BLaER1 treated with 17β-estradiol and CSF1 and Interleukin-3, amounts not matched to agents 10 nM and 100 nM (cell line): Measurements from ENCODE around the gene SORCS2.

Experiments
- H3K27ac ChIP-seq, 11 experiments: shearing (Covaris generic); formaldehyde crosslinking; 2 replicates each; pipeline ENCODE4 v1.8.1; 2022
- H3K27me3 ChIP-seq, 11 experiments: shearing (Covaris generic); formaldehyde crosslinking; 2 replicates each; pipeline ENCODE4 v1.8.1; 2022
- H3K36me3 ChIP-seq, 11 experiments: shearing (Covaris generic); formaldehyde crosslinking; 2 replicates each; pipeline ENCODE4 v1.8.1; 2022
- H3K4me1 ChIP-seq, 10 experiments: shearing (Covaris generic); formaldehyde crosslinking; 2 replicates each; pipeline ENCODE4 v1.8.1; 2022
- H3K4me2 ChIP-seq, 11 experiments: shearing (Covaris generic); formaldehyde crosslinking; 2 replicates each; pipeline ENCODE4 v1.8.1; 2022
- H3K4me3 ChIP-seq, 10 experiments: shearing (Covaris generic); formaldehyde crosslinking; 2 replicates each; pipeline ENCODE4 v1.8.1; 2022
- H3K9ac ChIP-seq, 11 experiments: shearing (Covaris generic); formaldehyde crosslinking; 2 replicates each; pipeline ENCODE4 v1.8.1; 2022
- H3K9me3 ChIP-seq, 11 experiments: shearing (Covaris generic); formaldehyde crosslinking; replicated peaks in 1 of 11; 2 replicates each; pipeline ENCODE4 v1.8.1; 2022
- H4K20me1 ChIP-seq, 11 experiments: shearing (Covaris generic); formaldehyde crosslinking; 2 replicates each; pipeline ENCODE4 v1.8.1; 2022
- Cebpa-rat ChIP-seq, 11 experiments: shearing (Covaris generic); IDR thresholded peaks; 2 replicates each; pipeline ENCODE4 v1.8.1; 2022

The SORCS2 gene

GRCh38 chr4:7629501-7630254 lies 437.3 kb downstream of the SORCS2 start:
- no peaks in the 10 kb centered on the region for H3K27me3 ChIP-seq
- H3K4me1 ChIP-seq, result peaks cover 5 to 43% (median 10%) of the 10 kb centered on the region in 10 experiments
- H3K4me3 ChIP-seq, result no peak overlapping the region
- H3K4me2 ChIP-seq, result peak overlapping the region in 2 of 11 experiments; percentile 60 to 71; a peak in 3 of 22 replicates
- H4K20me1 ChIP-seq, result no peaks in the 10 kb centered on the region; a peak in 1 of 22 replicates
- H3K27ac ChIP-seq, result no peak overlapping the region
- no peak for TF ChIP-seq Cebpa-rat (IDR thresholded peaks at IDR 0.05)
- peaks cover 0 to 11% (median 0%) of the 10 kb centered on the region in 11 experiments; a peak in 6 of 22 replicates for H3K36me3 ChIP-seq
- no peak overlapping the region for H3K9ac ChIP-seq
- peaks cover 20 to 41% (median 29%) of the 10 kb centered on the region in 11 experiments for H3K9me3 ChIP-seq

DNA sequence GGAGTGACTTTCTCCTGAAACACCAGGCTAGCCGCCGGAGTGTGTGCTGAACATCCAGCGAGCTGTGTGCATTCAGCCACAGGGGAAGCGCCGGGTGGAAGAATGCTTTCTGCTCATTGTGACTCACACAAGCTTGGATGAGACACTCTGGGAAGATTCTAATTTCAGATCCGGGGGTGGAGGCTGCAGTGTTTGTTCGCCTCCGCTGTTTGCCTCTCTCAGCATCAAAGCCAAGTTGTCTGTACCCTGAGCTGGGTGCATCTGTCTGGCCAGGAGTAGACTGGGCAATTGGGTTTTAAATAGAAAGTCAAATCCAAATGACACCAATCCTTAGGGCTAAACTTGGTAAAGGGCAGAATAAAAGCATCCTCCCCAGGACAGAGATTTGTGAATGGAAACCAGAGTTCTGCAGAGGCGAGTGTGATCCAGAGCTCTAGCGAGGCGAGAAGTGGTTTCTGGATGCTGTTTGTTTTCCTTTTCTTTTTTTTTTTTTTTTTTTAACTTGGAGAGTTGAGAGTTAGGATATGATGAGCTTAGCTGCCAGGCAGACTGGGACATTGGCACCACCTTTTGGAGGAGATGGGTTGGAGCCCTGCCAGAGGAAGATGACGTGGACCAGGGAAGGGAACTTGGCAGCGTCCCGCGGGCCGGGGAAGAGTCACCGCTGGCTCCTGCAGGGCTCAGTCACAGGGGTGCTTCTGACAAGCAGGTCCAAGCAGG lies 438.4 kb downstream of the SORCS2 start:
- peaks cover 15 to 54% (median 20%) of the 10 kb centered on the region in 10 experiments for H3K4me1 ChIP-seq
- no peaks in the 10 kb centered on the region for H3K27me3 ChIP-seq
- H4K20me1 ChIP-seq, result no peaks in the 10 kb centered on the region; a peak in 1 of 22 replicates
- no peak for TF ChIP-seq Cebpa-rat (IDR thresholded peaks at IDR 0.05)
- no peak overlapping the region for H3K9ac ChIP-seq
- no peak overlapping the region for H3K4me3 ChIP-seq
- no peak overlapping the region for H3K27ac ChIP-seq
- peak overlapping the region in 4 of 11 experiments; percentile 31 to 71 (median 60); a peak in 7 of 22 replicates for H3K4me2 ChIP-seq
- peaks cover 20 to 41% (median 29%) of the 10 kb centered on the region in 11 experiments for H3K9me3 ChIP-seq
- H3K36me3 ChIP-seq, result peaks cover 0 to 11% (median 0%) of the 10 kb centered on the region in 11 experiments; a peak in 6 of 22 replicates

GRCh38 chr4:7631288-7632014 lies 439.1 kb downstream of the SORCS2 start:
- H3K9ac ChIP-seq, result no peak overlapping the region
- no peak overlapping the region for H3K27ac ChIP-seq
- H3K4me1 ChIP-seq, result peaks cover 17 to 61% (median 26%) of the 10 kb centered on the region in 10 experiments
- peaks cover 0 to 11% (median 0%) of the 10 kb centered on the region in 11 experiments; a peak in 6 of 22 replicates for H3K36me3 ChIP-seq
- H4K20me1 ChIP-seq, result no peaks in the 10 kb centered on the region; a peak in 1 of 22 replicates
- no peaks in the 10 kb centered on the region for H3K27me3 ChIP-seq
- H3K9me3 ChIP-seq, result peaks cover 20 to 41% (median 29%) of the 10 kb centered on the region in 11 experiments
- peak overlapping the region in 3 of 11 experiments; percentile 59 to 71 (median 60); a peak in 6 of 22 replicates for H3K4me2 ChIP-seq
- TF ChIP-seq Cebpa-rat (IDR thresholded peaks at IDR 0.05), result no peak
- H3K4me3 ChIP-seq, result no peak overlapping the region

- Histone ChIP-seq H4K20me1 (no peaks in the 10 kb centered on the region; a peak in 1 of 22 replicates), H3K9me3 (peaks cover 20 to 37% (median 26%) of the 10 kb centered on the region in 11 experiments), H3K9ac (no peak overlapping the region), H3K36me3 (peaks cover 0 to 11% (median 0%) of the 10 kb centered on the region in 11 experiments; a peak in 6 of 22 replicates), H3K4me2 (peak overlapping the region in 1 of 11 experiments; percentile 26; a peak in 1 of 22 replicates), H3K27ac (no peak overlapping the region), H3K4me3 (no peak overlapping the region), H3K4me1 (peaks cover 17 to 70% (median 28%) of the 10 kb centered on the region in 10 experiments), H3K27me3 (no peaks in the 10 kb centered on the region)
- TF ChIP-seq Cebpa-rat (IDR thresholded peaks at IDR 0.05), result no peak
Measured at GRCh38 chr4:7632341-7632740, 440.0 kb downstream of the SORCS2 start.

GRCh38 chr4:7632971-7633370 lies 440.6 kb downstream of the SORCS2 start:
- peaks cover 19 to 76% (median 33%) of the 10 kb centered on the region in 10 experiments for H3K4me1 ChIP-seq
- no peaks in the 10 kb centered on the region for H3K27me3 ChIP-seq
- H3K9me3 ChIP-seq, result peaks cover 20 to 31% (median 25%) of the 10 kb centered on the region in 11 experiments
- H4K20me1 ChIP-seq, result no peaks in the 10 kb centered on the region; a peak in 1 of 22 replicates
- peaks cover 0 to 11% (median 0%) of the 10 kb centered on the region in 11 experiments; a peak in 6 of 22 replicates for H3K36me3 ChIP-seq
- no peak for TF ChIP-seq Cebpa-rat (IDR thresholded peaks at IDR 0.05)
- no peak overlapping the region for H3K4me3 ChIP-seq
- no peak overlapping the region for H3K9ac ChIP-seq
- peak overlapping the region in 1 of 11 experiments; percentile 18; a peak in 1 of 22 replicates for H3K4me2 ChIP-seq
- H3K27ac ChIP-seq, result no peak overlapping the region

DNA sequence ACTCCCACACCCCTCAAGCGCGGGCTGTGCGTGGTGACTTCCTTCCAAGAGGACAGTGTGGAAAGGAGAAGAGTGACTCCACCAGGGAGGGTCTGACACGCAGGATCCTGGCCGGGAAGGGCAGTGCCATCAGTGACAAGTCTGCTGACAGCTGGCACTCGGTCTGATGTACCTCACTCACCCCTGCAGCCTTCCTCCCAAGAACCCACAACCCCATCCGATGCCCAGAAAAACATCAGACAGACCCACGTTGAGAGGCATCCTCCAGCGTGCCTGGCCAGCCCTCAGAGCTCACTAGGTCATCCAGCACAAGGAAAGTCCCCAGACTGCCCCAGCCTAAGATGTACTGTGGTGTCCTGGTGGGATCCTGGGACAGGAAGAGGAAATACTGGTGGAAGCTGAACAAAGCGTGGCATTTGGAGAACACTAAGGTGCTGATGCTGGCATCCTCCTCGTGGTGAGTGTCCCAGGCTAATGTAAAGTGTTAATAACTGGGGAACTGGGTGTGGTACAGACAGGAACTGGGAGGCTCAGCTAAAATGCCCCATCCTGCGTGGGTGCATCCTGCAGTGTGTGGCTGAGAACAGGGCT lies 442.4 kb downstream of the SORCS2 start:
- Histone ChIP-seq H3K4me1 (peaks cover 37 to 94% (median 51%) of the 10 kb centered on the region in 10 experiments), H3K9ac (peak overlapping the region in 4 of 11 experiments; percentile 7 to 41 (median 40); a peak in 5 of 22 replicates), H3K27me3 (no peaks in the 10 kb centered on the region), H4K20me1 (peaks cover 0 to 3% (median 0%) of the 10 kb centered on the region in 11 experiments; a peak in 2 of 22 replicates), H3K4me2 (peak overlapping the region; percentile 41 to 95 (median 63)), H3K9me3 (peaks cover 6 to 13% (median 9%) of the 10 kb centered on the region in 11 experiments), H3K36me3 (peaks cover 0 to 7% (median 0%) of the 10 kb centered on the region in 11 experiments; a peak in 6 of 22 replicates), H3K27ac (peak overlapping the region in 8 of 11 experiments; percentile 0 to 59 (median 18); a peak in 11 of 22 replicates), H3K4me3 (peak overlapping the region in 1 of 10 experiments; percentile 36; a peak in 2 of 20 replicates)
- no peak for TF ChIP-seq Cebpa-rat (IDR thresholded peaks at IDR 0.05)

- H3K36me3 ChIP-seq, result peaks cover 0 to 2% (median 0%) of the 10 kb centered on the region in 11 experiments; a peak in 1 of 22 replicates
- peaks cover 0 to 4% (median under 1%) of the 10 kb centered on the region in 11 experiments; a peak in 7 of 22 replicates for H3K9me3 ChIP-seq
- H3K9ac ChIP-seq, result peak overlapping the region in 1 of 11 experiments; percentile 41; a peak in 3 of 22 replicates
- peak overlapping the region in 1 of 10 experiments; percentile 36; a peak in 1 of 20 replicates for H3K4me3 ChIP-seq
- peak overlapping the region in 4 of 11 experiments; percentile 12 to 59 (median 34); a peak in 7 of 22 replicates for H3K27ac ChIP-seq
- peaks cover 41 to 95% (median 52%) of the 10 kb centered on the region in 10 experiments for H3K4me1 ChIP-seq
- peaks cover 0 to 3% (median 0%) of the 10 kb centered on the region in 11 experiments; a peak in 2 of 22 replicates for H4K20me1 ChIP-seq
- peak overlapping the region in 10 of 11 experiments; percentile 47 to 95 (median 66); a peak in 21 of 22 replicates for H3K4me2 ChIP-seq
- H3K27me3 ChIP-seq, result no peaks in the 10 kb centered on the region
- no peak for TF ChIP-seq Cebpa-rat (IDR thresholded peaks at IDR 0.05)
Measured at GRCh38 chr4:7635445-7636239, 443.3 kb downstream of the SORCS2 start.
